Stimulated activated CD8-positive, alpha-beta memory T cell treated with anti-CD3 and anti-CD28 coated beads, Interleukin-7, amount 100 ng/mL, for 4 hours (primary cell): ENCODE data around the gene FIG4.
"Not testable (repeated sequence)": the region's sequence is repeated elsewhere in the genome, so short reads cannot be mapped to it uniquely, and the experiment has no call there.

Source experiments
- DNase-seq, 2 donors: peaks; one replicate each; pipeline ENCODE4 v3.0.0-alpha.2; 2020; ENCODE audit warnings: low read depth in 2 of 2

FIG4 gene

DNA sequence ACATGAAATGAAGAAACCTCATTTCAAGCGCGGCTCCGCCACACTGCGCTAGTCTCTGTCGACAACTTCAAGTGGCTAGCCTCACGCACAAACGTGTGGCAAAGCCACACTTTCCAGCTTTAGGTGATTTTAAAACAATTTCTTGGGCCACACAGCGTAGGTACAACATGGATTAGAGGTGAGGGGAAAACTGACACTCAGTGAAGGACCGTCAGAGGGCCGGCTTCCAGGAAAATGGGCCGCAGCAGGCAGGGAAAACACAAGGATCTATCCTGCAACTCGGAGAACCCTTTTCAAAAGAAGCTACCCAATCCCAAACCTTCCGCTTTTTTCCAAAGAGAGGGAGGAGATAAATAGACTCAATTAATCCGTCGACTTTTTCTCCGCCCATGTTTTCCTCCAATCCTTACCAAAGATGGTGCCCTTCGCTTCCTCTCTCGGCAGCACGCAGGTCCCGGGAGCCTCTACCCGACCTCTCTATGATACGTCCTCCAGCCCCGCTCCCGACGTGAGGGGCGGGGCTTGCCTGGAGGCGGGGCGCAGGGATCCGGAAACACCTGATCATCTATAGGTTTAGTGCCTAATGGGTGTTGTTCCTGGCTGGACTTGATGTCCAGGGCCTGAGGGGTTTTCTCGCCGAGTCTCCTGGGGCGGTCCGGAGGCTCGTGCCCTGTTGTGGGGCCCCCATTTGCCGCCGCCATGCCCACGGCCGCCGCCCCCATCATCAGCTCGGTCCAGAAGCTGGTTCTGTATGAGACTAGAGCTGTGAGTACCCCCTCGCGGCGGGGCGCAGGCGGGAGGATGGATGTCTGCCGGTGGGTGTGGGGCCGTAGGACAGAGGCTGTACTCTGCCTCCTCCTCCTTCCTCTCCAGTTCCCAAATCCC, at the start of gene FIG4, which contains the start of gene AK9:
Gene FIG4 (plus strand): TSS at position 560 of the 885 bp plus-strand sequence. CDS start 140 bp downstream, at position 700.
Gene AK9 (minus strand): TSS at position 466 of the 885 bp plus-strand sequence. CDS start 15,457 bp downstream, outside the sequence.
- DNase-seq: peak; percentile 79 to 86

- no peak for DNase-seq
Observed at GRCh38 chr6:109644131-109644530, 47.0 kb upstream of the FIG4 start.

DNA sequence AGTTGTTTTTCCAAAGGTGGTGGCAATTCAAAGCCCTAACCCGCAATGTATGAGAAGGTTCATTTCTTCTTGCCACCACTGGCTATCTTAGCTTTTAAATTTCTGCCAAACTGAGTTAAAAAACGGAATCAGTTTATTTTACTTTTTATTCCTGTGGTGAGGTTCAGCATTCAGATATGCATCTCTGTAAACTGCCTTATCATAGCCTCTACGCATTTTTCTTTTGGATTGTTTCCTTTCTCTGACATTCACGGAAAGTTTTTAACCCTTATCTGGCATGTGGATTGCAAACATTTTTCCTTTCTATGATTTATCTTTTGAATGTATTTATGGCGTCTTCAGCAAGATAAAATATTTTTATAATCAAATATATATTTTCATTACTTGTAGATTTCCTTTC, 37.8 kb upstream of the FIG4 start:
- no peak for DNase-seq

GRCh38 chr6:109655761-109656262, 35.3 kb upstream of the FIG4 start:
- DNase-seq: no peak

GRCh38 chr6:109660526-109661320, 30.4 kb upstream of the FIG4 start:
- DNase-seq: no peak

GRCh38 chr6:109662192-109662591, 28.9 kb upstream of the FIG4 start:
- DNase-seq: no peak

GRCh38 chr6:109669811-109670210, 21.3 kb upstream of the FIG4 start:
- no peak for DNase-seq

DNA sequence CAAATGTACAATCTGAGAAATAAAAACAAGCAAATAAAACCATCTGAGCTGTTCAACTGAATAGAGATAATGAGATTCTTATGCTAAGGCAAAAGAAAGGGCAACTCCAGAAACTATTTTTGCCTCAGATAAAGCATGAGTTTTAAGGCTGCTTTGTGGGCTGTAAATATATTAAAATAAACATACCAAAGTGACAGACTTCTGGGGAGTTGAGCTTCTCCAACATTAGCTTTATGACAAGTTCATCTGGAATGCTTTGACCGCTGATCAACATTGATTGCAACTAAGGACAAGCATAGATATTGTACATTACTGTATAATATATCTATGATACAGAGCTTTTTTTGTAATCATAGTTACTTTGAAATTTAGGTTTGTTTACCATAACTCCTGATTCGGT, 19.4 kb upstream of the FIG4 start:
- no peak for DNase-seq

GRCh38 chr6:109672175-109672574, 18.9 kb upstream of the FIG4 start:
- no peak for DNase-seq

GRCh38 chr6:109672839-109673238, 18.3 kb upstream of the FIG4 start:
- no peak for DNase-seq

GRCh38 chr6:109676724-109677123, 14.4 kb upstream of the FIG4 start:
- no peak for DNase-seq

GRCh38 chr6:109678240-109678639, 12.9 kb upstream of the FIG4 start:
- DNase-seq: no peak

GRCh38 chr6:109678661-109679505, 12.2 kb upstream of the FIG4 start:
- not testable (repeated sequence) for DNase-seq

DNA sequence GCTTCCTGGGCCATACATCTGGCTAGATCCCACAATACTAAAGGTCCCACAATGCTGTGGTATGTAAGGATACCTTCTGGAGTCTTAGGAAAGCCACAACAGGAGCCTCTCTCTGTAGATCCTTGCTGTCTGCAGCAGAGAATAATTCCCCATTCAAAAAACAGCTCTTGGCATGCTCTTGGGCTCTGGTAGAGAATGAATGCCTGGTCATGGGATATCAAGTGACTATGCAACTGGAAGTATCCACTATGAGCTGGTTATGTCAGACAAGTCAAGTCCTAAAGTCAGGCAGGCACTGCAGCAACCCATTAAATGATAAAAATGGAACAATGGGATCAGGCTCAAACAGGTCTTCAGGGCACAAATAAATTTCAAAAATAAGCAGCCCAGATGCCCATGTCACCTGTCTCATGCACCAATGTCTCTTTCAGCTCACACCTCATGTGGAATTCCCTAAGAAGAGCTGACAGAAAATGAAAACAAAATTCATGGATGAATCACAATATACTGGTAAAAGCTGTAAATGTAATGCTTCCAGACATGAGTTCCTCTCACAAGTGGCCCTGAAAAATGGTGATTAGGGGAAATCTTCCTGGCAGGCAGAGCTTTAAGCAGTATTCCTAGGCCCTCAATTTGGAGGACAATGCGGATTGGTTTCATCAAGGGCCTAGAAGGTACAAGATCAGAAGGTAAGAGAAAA, 4.4 kb upstream of the FIG4 start:
- DNase-seq: no peak

DNA sequence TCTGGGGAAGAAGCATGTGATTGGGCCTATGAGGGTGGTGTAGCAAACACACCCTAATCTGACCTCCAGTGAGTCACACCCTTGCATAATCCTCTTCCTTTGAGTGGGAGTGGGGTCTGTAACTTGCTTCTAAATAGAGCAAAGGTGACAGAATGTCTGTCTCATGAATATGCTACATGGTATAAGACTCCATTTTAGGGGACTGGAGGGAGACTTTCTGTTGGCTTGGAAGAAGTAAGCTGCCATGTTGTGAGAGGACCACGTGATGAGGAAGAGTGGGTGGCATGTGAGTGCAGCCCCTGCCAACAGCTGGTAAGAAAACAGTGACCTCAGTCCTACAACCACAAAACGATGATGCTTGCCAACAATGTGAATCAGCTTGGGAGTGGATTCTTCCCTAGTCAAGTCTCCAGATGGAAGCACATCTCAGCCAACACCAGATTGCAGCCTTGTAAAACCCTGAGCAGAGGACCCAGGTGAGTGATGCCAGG, 3.8 kb upstream of the FIG4 start:
- no peak for DNase-seq

DNA sequence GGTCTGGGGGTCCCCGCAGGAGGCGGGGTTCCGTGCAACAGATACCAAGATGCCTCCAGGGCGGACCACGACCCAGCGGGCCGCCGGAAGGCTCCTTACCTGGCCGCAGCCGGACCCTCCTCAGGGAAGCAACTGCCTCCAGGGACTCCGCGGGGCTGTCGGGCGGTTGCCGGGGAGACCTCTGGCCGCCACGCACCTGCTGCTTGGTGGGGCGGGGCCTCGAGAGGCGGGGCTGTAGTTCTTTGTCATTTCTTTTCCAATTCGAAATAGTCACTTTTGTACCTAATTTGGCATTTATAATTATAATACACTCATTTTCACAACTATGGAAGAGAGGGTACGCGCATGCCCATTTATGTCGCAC, 741 bp upstream of the FIG4 start:
- peak in 1 of 2 donors; percentile 48 for DNase-seq

GRCh38 chr6:109693111-109693510, 2.0 kb downstream of the FIG4 start:
- DNase-seq: no peak

- DNase-seq: no peak
Observed at GRCh38 chr6:109695468-109695867, 4.4 kb downstream of the FIG4 start.

GRCh38 chr6:109696355-109696754, 5.3 kb downstream of the FIG4 start:
- DNase-seq: no peak

- no peak for DNase-seq
Observed at GRCh38 chr6:109701221-109701620, 10.1 kb downstream of the FIG4 start.

DNA sequence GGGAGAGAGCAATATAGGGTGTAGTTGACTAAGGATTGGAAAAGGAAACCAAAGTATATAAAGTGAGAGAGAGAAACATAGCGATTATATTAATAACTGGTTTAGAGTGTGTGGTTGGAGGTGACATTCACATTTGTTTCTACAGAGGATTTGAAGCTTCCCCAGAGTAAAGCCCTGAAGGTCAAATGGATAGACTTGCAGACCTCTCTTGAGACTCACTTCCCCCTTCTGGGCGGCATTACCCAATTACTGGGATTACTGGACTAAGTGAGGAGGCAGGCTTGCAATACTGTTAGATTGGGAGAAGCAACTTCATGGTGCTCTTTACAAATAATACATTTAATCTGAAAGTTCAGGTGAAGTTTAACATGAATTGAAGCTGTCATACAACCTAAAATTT, 10.7 kb downstream of the FIG4 start:
- no peak for DNase-seq
